Liver (tissue), 9 donors: Measurements from ENCODE around the gene DNAI2. TPM values are rescaled to one million over a fixed set of nuclear protein-coding genes. Genes with fewer than 3 reads are reported as not detected.

Experiments
- DNase-seq: peaks from one replicate; pipeline ENCODE4 v3.0.0-alpha.2; 2017; ENCODE audit warnings: low spot score
- H3K27ac ChIP-seq, 2 donors: one replicate each; pipeline ENCODE4 v1.7.0; 2013; ENCODE audit warnings: inconsistent platforms in 2 of 2, low read length in 2 of 2, control low read depth in 1 of 2, low read depth in 1 of 2, mild to moderate bottlenecking in 1 of 2
- H3K27me3 ChIP-seq, 4 donors: one replicate each; pipeline versions ENCODE4 v1.6.1 to v1.7.0; 2013; ENCODE audit warnings: low read length in 3 of 4, inconsistent platforms in 1 of 4, mild to moderate bottlenecking in 1 of 4, moderate library complexity in 1 of 4; ENCODE audit not compliant: control insufficient read depth in 4 of 4, insufficient read depth in 4 of 4
- H3K36me3 ChIP-seq, 4 donors: one replicate each; pipeline versions ENCODE4 v1.6.1 to v1.7.0; 2013; ENCODE audit warnings: low read length in 3 of 4, mild to moderate bottlenecking in 3 of 4, low read depth in 1 of 4, moderate library complexity in 1 of 4; ENCODE audit not compliant: control insufficient read depth in 4 of 4, insufficient read depth in 3 of 4
- H3K4me1 ChIP-seq, 4 donors: one replicate each; pipeline versions ENCODE4 v1.6.1 to v1.7.0; 2013; ENCODE audit warnings: low read length in 3 of 4, mild to moderate bottlenecking in 3 of 4, moderate library complexity in 1 of 4; ENCODE audit not compliant: control insufficient read depth in 4 of 4, insufficient read depth in 4 of 4
- H3K4me3 ChIP-seq, 3 donors: one replicate each; pipeline versions ENCODE4 v1.6.1 to v1.7.0; 2013; ENCODE audit warnings: low read length in 3 of 3, control low read depth in 1 of 3, low read depth in 1 of 3, mild to moderate bottlenecking in 1 of 3
- H3K9ac ChIP-seq, 2 donors: one replicate each; pipeline ENCODE4 v1.7.0; 2013; ENCODE audit warnings: low read length in 2 of 2, mild to moderate bottlenecking in 2 of 2, moderate library complexity in 2 of 2, control low read depth in 1 of 2, low read depth in 1 of 2
- H3K9me3 ChIP-seq, 4 donors: one replicate each; pipeline versions ENCODE4 v1.6.1 to v1.7.0; 2013; ENCODE audit warnings: low read length in 3 of 4; ENCODE audit not compliant: control insufficient read depth in 4 of 4
- CTCF ChIP-seq: fragments of 150-350 bp; IDR thresholded peaks from 2 replicates; pipeline ENCODE4 v1.5.1; 2017; ENCODE audit warnings: improper control_type of control experiment, low read depth, low read length; ENCODE audit not compliant: missing input control
- EGR1 ChIP-seq, 2 donors: IDR thresholded peaks; 2 replicates each; pipeline ENCODE4 v1.6.1; 2016 to 2018; ENCODE audit warnings: antibody characterized with exemption in 2 of 2, low read depth in 2 of 2
- FOXA1 ChIP-seq: IDR thresholded peaks from 2 replicates; pipeline ENCODE4 v1.6.1; 2016; ENCODE audit warnings: antibody characterized with exemption
- FOXA2 ChIP-seq: IDR thresholded peaks from 2 replicates; pipeline ENCODE4 v1.6.1; 2016; ENCODE audit warnings: antibody characterized with exemption
- GABPA ChIP-seq, 2 donors: IDR thresholded peaks in 1 of 2; conservative IDR thresholded peaks in 1 of 2; 2 replicates each; pipeline ENCODE4 v1.6.1; 2016; ENCODE audit warnings: antibody characterized with exemption in 2 of 2, mild to moderate bottlenecking in 1 of 2, moderate library complexity in 1 of 2
- HNF4G ChIP-seq: IDR thresholded peaks from 2 replicates; pipeline ENCODE4 v1.6.1; 2016; ENCODE audit warnings: antibody characterized with exemption
- JUND ChIP-seq, 2 donors: IDR thresholded peaks; 2 replicates each; pipeline ENCODE4 v1.6.1; 2016; ENCODE audit warnings: antibody characterized with exemption in 2 of 2
- NR2F2 ChIP-seq: IDR thresholded peaks from 2 replicates; pipeline ENCODE4 v1.6.1; 2016; ENCODE audit warnings: antibody characterized with exemption
- RAD21 ChIP-seq, 2 donors: IDR thresholded peaks; 2 replicates each; pipeline ENCODE4 v1.6.1; 2016; ENCODE audit warnings: antibody characterized with exemption in 2 of 2, mild to moderate bottlenecking in 2 of 2
- RXRA ChIP-seq, 2 donors: IDR thresholded peaks; 2 replicates each; pipeline ENCODE4 v1.6.1; 2017 to 2018; ENCODE audit warnings: antibody characterized with exemption in 2 of 2, mild to moderate bottlenecking in 1 of 2
- SP1 ChIP-seq: IDR thresholded peaks from 2 replicates; pipeline ENCODE4 v1.6.1; 2018; ENCODE audit warnings: antibody characterized with exemption, mild to moderate bottlenecking
- TAF1 ChIP-seq: conservative IDR thresholded peaks from 2 replicates; pipeline ENCODE4 v1.6.1; 2016; ENCODE audit warnings: antibody characterized with exemption, mild to moderate bottlenecking
- YY1 ChIP-seq: IDR thresholded peaks from 2 replicates; pipeline ENCODE4 v1.6.1; 2016; ENCODE audit warnings: antibody characterized with exemption, mild to moderate bottlenecking
- WGBS: extraction: QIAGEN DNeasy Blood & Tissue Kit; methylation state at CpG from one replicate; pipeline ENCODE4 v1.1.7; 2013; 5-methylcytosine and 5-hydroxymethylcytosine counted together
- polyA plus RNA-seq, 2 donors: library from polyadenylated mRNA; stranded (reverse) in 1 of 2; unstranded in 1 of 2; fragments of 200-250 nt in 1 of 2; fragments of >200 nt in 1 of 2; fragmentation: Nextera tagmentation in 1 of 2; extraction: Ambion mirVana in 1 of 2; gene quantifications; one replicate each; pipeline versions ENCODE4 v1.2.1 to v1.2.3, GENCODE V29; 2013 to 2015
- total RNA-seq, 2 donors: library from RNA; depleted of rRNA; stranded (reverse); fragments of >200 nt; gene quantifications; one replicate each; pipeline ENCODE4 v1.2.3, GENCODE V29; 2014
- TF ChIP-seq, protein P1 (sequence below): IDR thresholded peaks from 2 replicates; pipeline ENCODE4 v1.6.1; 2016; ENCODE audit warnings: antibody characterized with exemption, mild to moderate bottlenecking
- TF ChIP-seq, protein P2 (sequence below): IDR thresholded peaks from 2 replicates; pipeline ENCODE4 v1.6.1; 2016; ENCODE audit warnings: antibody characterized with exemption
- TF ChIP-seq, protein P3 (sequence below): IDR thresholded peaks from 2 replicates; pipeline ENCODE4 v1.6.1; 2016; ENCODE audit warnings: antibody characterized with exemption
- TF ChIP-seq, protein P4 (sequence below): IDR thresholded peaks from 2 replicates; pipeline ENCODE4 v1.6.1; 2016; ENCODE audit warnings: antibody characterized with exemption
- donor health status: healthy.
- donor health status: healthy.
- donor health status: healthy.
- donor health status: healthy.
- donor health status: healthy.

DNAI2 gene
- total and polyA plus RNA-seq, 4 donors, result not detected

DNA sequence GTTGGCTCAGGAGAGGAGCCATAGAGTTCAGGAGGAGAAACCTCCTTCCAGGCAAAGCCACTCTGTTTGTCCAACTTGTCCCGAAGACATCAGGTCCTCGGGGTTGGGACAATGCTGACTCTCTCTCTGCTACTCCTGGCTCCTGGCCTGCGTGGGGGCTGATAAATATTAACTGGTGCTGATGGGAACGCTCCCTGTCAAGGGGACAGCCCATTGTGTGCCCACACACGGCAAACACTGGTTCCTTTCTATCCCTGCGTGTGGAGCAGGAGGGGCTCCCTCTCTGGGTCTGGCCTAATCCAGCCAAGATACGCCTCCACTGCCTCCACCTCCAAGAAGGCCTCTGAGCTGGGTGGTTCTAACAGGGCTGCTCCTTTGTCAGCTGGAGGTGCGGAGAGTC, 56.4 kb downstream of the DNAI2 start:
- no peak overlapping the region for H3K4me3 ChIP-seq
- no peak overlapping the region for H3K9ac ChIP-seq
- peaks cover 0 to 12% (median 7%) of the 10 kb centered on the region in 4 donors for H3K4me1 ChIP-seq
- 45% methylated on average over 8 of the region's 8 CpGs for WGBS
- TF ChIP-seq, protein P1, sequence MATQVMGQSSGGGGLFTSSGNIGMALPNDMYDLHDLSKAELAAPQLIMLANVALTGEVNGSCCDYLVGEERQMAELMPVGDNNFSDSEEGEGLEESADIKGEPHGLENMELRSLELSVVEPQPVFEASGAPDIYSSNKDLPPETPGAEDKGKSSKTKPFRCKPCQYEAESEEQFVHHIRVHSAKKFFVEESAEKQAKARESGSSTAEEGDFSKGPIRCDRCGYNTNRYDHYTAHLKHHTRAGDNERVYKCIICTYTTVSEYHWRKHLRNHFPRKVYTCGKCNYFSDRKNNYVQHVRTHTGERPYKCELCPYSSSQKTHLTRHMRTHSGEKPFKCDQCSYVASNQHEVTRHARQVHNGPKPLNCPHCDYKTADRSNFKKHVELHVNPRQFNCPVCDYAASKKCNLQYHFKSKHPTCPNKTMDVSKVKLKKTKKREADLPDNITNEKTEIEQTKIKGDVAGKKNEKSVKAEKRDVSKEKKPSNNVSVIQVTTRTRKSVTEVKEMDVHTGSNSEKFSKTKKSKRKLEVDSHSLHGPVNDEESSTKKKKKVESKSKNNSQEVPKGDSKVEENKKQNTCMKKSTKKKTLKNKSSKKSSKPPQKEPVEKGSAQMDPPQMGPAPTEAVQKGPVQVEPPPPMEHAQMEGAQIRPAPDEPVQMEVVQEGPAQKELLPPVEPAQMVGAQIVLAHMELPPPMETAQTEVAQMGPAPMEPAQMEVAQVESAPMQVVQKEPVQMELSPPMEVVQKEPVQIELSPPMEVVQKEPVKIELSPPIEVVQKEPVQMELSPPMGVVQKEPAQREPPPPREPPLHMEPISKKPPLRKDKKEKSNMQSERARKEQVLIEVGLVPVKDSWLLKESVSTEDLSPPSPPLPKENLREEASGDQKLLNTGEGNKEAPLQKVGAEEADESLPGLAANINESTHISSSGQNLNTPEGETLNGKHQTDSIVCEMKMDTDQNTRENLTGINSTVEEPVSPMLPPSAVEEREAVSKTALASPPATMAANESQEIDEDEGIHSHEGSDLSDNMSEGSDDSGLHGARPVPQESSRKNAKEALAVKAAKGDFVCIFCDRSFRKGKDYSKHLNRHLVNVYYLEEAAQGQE, result no peak
- TF ChIP-seq SP1 (no peak), EGR1 (IDR thresholded peaks at IDR 0.05; ENCODE audit: low read depth in 2 of 2) (no peak), NR2F2 (no peak), GABPA (IDR thresholded peaks at IDR 0.05 in 1 of 2, conservative IDR thresholded peaks at IDR 0.05 in 1 of 2) (no peak), CTCF (no peak), HNF4G (no peak), FOXA1 (no peak), RXRA (IDR thresholded peaks at IDR 0.05) (no peak), RAD21 (IDR thresholded peaks at IDR 0.05) (no peak), TAF1 (no peak), YY1 (no peak), JUND (IDR thresholded peaks at IDR 0.05) (no peak), FOXA2 (no peak)
- TF ChIP-seq, protein P2, sequence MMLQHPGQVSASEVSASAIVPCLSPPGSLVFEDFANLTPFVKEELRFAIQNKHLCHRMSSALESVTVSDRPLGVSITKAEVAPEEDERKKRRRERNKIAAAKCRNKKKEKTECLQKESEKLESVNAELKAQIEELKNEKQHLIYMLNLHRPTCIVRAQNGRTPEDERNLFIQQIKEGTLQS, result no peak
- TF ChIP-seq, protein P3, sequence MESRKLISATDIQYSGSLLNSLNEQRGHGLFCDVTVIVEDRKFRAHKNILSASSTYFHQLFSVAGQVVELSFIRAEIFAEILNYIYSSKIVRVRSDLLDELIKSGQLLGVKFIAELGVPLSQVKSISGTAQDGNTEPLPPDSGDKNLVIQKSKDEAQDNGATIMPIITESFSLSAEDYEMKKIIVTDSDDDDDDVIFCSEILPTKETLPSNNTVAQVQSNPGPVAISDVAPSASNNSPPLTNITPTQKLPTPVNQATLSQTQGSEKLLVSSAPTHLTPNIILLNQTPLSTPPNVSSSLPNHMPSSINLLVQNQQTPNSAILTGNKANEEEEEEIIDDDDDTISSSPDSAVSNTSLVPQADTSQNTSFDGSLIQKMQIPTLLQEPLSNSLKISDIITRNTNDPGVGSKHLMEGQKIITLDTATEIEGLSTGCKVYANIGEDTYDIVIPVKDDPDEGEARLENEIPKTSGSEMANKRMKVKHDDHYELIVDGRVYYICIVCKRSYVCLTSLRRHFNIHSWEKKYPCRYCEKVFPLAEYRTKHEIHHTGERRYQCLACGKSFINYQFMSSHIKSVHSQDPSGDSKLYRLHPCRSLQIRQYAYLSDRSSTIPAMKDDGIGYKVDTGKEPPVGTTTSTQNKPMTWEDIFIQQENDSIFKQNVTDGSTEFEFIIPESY, result no peak
- TF ChIP-seq, protein P4, sequence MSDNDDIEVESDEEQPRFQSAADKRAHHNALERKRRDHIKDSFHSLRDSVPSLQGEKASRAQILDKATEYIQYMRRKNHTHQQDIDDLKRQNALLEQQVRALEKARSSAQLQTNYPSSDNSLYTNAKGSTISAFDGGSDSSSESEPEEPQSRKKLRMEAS, result no peak
- no peaks in the 10 kb centered on the region for H3K9me3 ChIP-seq
- peaks cover 0 to 6% (median 3%) of the 10 kb centered on the region in 4 donors for H3K27me3 ChIP-seq
- no peaks in the 10 kb centered on the region for H3K36me3 ChIP-seq
- H3K27ac ChIP-seq, result no peak overlapping the region
- DNase-seq, result no peak
